Endometrium (tissue), 2 donors: ENCODE data around the gene SLC2A9.
"Not testable (repeated sequence)": the region's sequence is repeated elsewhere in the genome, so short reads cannot be mapped to it uniquely, and the experiment has no call there.

Experiments used
- FAIRE-seq: peaks from 2 replicates; lab custom pipeline; 2012; peaks lifted over from hg19 to GRCh38; lab: Jason Lieb, UNC
- donor health status: control.
- donor health status: control.

Gene SLC2A9

GRCh38 chr4:9820343-9820742 lies 201.0 kb downstream of the SLC2A9 start:
- FAIRE-seq, result no peak

DNA sequence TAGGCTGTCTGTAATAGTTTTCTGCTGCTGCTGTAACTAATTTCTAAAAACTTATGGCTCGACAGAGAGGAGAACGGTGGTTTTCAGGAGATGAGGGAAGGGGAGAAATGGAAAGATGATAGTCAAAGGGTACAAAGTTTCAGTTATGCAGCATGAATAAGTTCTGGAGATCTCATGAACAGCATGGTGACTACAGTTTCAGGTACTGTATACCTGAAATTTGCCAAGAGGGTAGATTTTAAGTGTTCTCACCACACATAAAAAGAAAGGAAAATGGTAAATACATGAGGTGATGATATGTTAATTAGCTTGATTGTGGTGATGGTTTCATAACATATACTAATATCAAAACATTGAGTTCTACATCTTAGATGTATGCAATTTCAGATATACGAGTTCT lies 205.0 kb downstream of the SLC2A9 start:
- no peak for FAIRE-seq

- FAIRE-seq, result no peak
Observed at GRCh38 chr4:9812501-9813340, 208.6 kb downstream of the SLC2A9 start.

DNA sequence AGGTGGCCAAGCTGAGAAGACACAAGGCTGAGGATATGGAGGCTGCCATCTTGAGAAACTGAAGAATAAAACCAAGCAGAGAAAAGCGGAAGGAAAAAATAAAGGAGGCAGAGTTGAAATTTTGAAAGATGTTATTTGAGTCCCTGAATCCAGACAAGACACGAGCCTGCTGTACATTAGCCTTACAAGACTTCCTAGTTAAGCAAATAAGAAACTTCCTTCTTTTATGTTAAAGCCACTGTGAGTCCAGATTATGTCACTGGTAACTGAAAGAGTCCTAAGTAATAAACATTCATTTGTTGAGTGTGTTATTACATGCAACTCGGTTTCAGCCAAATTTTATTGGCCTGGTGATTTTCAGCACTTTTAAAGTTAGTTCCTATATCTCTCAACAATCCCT lies 209.5 kb downstream of the SLC2A9 start:
- no peak for FAIRE-seq

DNA sequence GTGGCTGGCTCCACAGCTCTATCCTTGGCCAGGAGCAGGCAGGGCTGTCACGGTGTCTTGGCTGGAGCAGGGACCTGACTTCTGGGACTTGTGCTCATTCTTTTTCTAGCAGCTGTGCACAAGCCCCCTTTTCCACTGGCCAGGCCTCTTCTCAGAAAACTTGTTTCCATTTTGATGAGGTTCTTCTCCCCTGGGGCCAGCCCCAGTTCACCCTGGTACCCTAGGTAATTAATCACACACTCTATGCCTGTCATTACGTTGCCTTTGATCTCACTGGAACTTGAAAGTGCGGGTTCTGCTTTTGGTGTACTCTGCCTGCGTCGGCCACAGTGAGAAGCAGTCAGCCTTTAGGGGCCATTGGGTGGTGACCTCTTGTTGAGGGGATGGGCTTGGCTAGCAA lies 213.2 kb downstream of the SLC2A9 start:
- no peak for FAIRE-seq

DNA sequence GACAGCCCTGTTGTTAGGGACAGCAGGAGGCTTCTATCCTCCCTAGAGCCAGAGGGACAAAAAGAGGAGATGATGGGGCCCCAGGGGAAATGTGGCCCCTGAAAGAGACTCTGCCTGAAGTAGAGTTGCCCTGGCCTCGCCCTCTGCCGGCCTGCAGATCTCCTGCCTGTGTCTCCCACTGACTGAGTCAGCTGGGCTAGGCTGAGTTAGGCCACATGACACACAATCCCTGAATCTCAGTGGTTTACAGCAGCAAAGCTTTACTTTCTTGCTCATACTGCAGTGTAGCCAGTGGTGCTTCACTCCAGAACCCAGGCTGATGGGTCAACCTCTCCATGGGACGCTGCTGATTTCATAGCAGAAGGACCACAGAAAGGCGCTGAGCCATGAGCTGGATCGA lies 216.4 kb downstream of the SLC2A9 start:
- no peak for FAIRE-seq

GRCh38 chr4:9800848-9801247 lies 220.4 kb downstream of the SLC2A9 start:
- FAIRE-seq, result no peak

DNA sequence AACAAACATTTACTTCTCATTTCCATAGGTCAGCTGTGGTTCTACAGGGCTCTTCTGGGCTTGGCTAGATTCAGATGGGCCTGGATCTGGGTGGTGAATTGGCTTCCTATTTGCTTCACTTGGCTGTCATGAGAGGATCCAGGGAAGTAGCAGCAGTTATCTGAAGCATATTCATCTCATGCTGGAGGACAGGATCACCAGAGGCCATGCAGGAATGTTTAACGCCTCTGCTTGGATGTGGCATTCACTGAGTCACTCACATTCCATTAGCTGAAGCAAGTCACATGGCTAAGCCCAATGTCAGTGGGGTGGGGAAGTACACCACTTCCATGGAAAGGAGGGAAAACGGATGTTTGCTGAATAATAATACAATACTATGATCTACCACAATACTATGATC lies 224.7 kb downstream of the SLC2A9 start:
- not testable (repeated sequence) for FAIRE-seq

DNA sequence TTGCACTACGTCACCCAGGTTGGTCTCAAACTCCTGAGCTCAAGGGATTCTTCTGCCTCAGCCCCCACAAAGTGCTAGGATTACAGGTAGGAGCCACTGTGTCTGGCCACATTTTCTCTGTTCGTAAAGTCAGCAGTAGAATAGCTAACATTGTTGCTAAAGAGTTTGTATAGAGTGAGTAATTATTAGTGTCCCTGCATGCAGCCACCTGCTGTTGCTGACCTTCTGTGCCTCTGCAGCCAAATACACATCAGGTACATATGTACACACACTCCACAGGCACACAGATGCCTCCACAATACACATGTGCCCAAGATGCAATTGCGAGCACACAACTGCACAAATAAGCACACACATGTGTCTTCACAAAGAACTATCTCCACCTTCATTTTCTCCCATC lies 228.9 kb downstream of the SLC2A9 start:
- no peak for FAIRE-seq

GRCh38 chr4:9785891-9786290 lies 235.4 kb downstream of the SLC2A9 start:
- FAIRE-seq, result not testable (repeated sequence)

DNA sequence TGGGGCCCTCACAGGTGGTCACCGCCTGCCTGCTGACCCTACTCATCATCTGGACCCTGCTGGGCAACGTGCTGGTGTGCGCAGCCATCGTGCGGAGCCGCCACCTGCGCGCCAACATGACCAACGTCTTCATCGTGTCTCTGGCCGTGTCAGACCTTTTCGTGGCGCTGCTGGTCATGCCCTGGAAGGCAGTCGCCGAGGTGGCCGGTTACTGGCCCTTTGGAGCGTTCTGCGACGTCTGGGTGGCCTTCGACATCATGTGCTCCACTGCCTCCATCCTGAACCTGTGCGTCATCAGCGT lies 239.2 kb downstream of the SLC2A9 start:
- no peak for FAIRE-seq

- FAIRE-seq, result no peak
Observed at GRCh38 chr4:9781343-9782135, 239.8 kb downstream of the SLC2A9 start, which contains the start of gene DRD5. Gene DRD5 (plus strand): TSS chr4:9781634. CDS start chr4:9782030, 396 bp downstream.
